ENCODE results near the gene NDUFB6. TPM values are rescaled to one million over a fixed set of nuclear protein-coding genes. Genes with fewer than 3 reads are reported as not detected.

The NDUFB6 gene
- total RNA-seq, 1 experiment from 2014 or later, result 95.6 TPM

Other genes starting within 250 kb of the NDUFB6 start
- gene ACO1, start 188.5 kb downstream of the NDUFB6 start, total RNA-seq (2014; rRNA removed; shearing (Covaris generic); ENCODE audit: low replicate concordance), result 7.9 and 11.9 TPM in 2 replicates
- gene RIGI, start 47.0 kb downstream of the NDUFB6 start, total RNA-seq (2014; rRNA removed; shearing (Covaris generic); ENCODE audit: low replicate concordance), result 6.6 and 13.2 TPM in 2 replicates
- gene SMIM27, start 20.8 kb downstream of the NDUFB6 start, total RNA-seq (2014; rRNA removed; shearing (Covaris generic); ENCODE audit: low replicate concordance), result 3.5 and 12.6 TPM in 2 replicates
- 16.3 and 21.2 TPM in 2 replicates for gene TOPORS, start 20.6 kb downstream of the NDUFB6 start, total RNA-seq (2014; rRNA removed; shearing (Covaris generic); ENCODE audit: low replicate concordance)
- gene TAF1L, start 62.5 kb upstream of the NDUFB6 start, total RNA-seq (2014; rRNA removed; shearing (Covaris generic); ENCODE audit: low replicate concordance), result not detected in 2 replicates
- gene TMEM215, start 210.4 kb upstream of the NDUFB6 start, total RNA-seq (2014; rRNA removed; shearing (Covaris generic); ENCODE audit: low replicate concordance), result not detected in 2 replicates

Measured in Karpas-422 (cell line).